ENCODE measurements around the gene SPATA31D3. TPM values are rescaled to one million over a fixed set of nuclear protein-coding genes. Genes with fewer than 3 reads are reported as not detected.
"Not testable (repeated sequence)": the region's sequence is repeated elsewhere in the genome, so short reads cannot be mapped to it uniquely, and the experiment has no call there.

SPATA31D3 gene
- total and polyA plus RNA-seq, 4 experiments from 2014 or later, result not detected

DNA sequence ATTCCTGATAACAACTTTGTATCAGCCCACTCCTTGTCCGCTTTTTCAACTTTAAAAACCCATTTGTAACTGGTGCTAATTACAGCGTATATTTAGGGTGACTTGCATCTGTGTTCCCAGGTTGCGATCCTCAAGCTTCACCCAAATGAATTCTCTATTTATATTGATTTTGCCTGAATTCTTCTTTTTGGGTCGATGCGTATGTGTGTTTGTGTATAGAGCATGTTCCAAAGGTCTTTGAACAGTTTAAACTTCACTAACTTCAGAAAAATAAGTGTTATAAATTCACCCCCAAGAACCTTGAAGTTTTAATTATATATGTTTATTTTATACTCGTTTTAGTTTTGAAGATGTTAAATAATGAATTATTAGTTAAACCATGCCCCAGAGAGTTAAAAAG, 31.2 kb upstream of the SPATA31D3 start:
- Histone ChIP-seq H3K9me3 (ENCODE audit: control insufficient read depth in 1 of 2, low read length in 2 of 2) (no peaks in the 10 kb centered on the region), H3K36me3 (ENCODE audit: insufficient read depth, low read length) (no peaks in the 10 kb centered on the region), H3K4me1 (ENCODE audit: insufficient read depth, low read length) (no peaks in the 10 kb centered on the region), H3K27me3 (ENCODE audit: insufficient read depth, low read length) (no peaks in the 10 kb centered on the region), H3K4me3 (ENCODE audit: low read length in 2 of 2) (no peak overlapping the region), H3K27ac (ENCODE audit: low read depth, low read length) (no peak overlapping the region)
- Mint-ChIP-seq H3K4me3 (no peak overlapping the region), H3K4me1 (no peaks in the 10 kb centered on the region), H3K27me3 (no peaks in the 10 kb centered on the region), H3K9me3 (peaks cover 0 to 7% (median 2%) of the 10 kb centered on the region in 8 donors), H3K27ac (no peak overlapping the region), H3K36me3 (no peaks in the 10 kb centered on the region)
- CTCF ChIA-PET (ENCODE audit: partially characterized antibody), result no interaction called here
- no peak for DNase-seq
- intact Hi-C loops (cut with micrococcal nuclease), result no loop called here
- POLR2A ChIA-PET (ENCODE audit: partially characterized antibody), result no interaction called here

DNA sequence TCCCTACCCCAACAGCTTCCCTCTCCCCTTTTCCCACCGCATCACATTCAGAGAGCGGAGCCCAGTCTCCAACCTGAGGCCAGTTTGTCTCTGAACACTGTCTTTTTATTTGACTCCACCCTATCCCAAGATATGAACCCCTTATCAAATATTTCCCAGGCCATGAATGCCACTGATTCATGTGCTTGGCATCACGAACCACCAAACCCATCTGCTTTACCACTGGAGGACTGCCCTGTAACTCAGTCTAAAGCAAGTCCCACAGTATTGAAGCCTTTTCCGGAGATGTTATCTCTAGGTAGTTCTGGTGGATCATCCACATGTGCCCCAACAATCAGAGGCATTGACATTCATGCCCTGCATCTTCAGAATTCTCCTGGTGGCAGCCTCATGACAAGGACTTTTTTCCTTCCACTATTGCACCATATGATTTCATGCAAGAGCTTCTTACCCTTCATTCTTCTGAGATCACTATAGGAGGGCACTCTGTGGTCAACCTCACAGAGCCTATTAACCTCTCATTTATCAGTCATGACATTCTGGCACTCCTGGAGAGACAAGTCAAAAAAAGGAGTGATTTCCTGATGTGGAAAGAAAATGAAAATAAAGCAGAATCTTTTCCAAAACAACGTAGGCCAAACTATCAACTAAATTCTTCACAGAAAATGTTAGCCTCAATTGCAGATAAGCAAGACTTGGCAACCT, 27.3 kb upstream of the SPATA31D3 start:
- H3K4me3 Mint-ChIP-seq, result no peak overlapping the region
- CTCF ChIA-PET (ENCODE audit: partially characterized antibody), result no interaction called here
- no peaks in the 10 kb centered on the region for H3K27me3 Mint-ChIP-seq
- POLR2A ChIA-PET (ENCODE audit: partially characterized antibody), result no interaction called here
- H3K9me3 Mint-ChIP-seq, result peaks cover 0 to 7% (median 2%) of the 10 kb centered on the region in 8 donors
- no peaks in the 10 kb centered on the region for H3K36me3 ChIP-seq (ENCODE audit: insufficient read depth, low read length)
- H3K4me1 ChIP-seq (ENCODE audit: insufficient read depth, low read length), result no peaks in the 10 kb centered on the region
- H3K27ac Mint-ChIP-seq, result no peak overlapping the region
- H3K36me3 Mint-ChIP-seq, result no peaks in the 10 kb centered on the region
- intact Hi-C loops (cut with micrococcal nuclease), result no loop called here
- H3K9me3 ChIP-seq (ENCODE audit: control insufficient read depth in 1 of 2, low read length in 2 of 2), result no peaks in the 10 kb centered on the region
- H3K27ac ChIP-seq (ENCODE audit: low read depth, low read length), result no peak overlapping the region
- DNase-seq, result no peak
- no peaks in the 10 kb centered on the region for H3K4me1 Mint-ChIP-seq
- H3K27me3 ChIP-seq (ENCODE audit: insufficient read depth, low read length), result no peaks in the 10 kb centered on the region
- H3K4me3 ChIP-seq (ENCODE audit: low read length in 2 of 2), result no peak overlapping the region

DNA sequence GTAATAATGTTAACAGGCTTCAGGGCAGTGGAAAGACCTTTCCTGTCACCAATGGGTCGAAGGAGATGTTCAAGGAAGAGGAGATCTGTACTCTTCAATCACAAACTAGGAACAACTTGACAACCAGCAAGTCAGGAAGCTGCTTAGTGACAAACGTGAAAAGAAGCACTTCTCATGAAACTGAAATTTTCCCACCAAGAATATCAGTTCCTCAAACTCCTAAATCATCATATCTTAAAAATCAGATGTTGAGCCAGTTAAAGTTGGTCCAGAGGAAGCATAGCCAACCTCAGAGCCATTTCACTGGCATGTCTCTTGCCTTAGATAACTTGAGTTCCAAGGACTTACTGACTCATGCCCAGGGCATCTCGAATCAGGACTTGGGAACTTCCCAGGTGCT, 24.8 kb upstream of the SPATA31D3 start:
- intact Hi-C loops (cut with micrococcal nuclease); H3K4me1 ChIP-seq (ENCODE audit: insufficient read depth, low read length); H3K4me3 ChIP-seq (ENCODE audit: low read length in 2 of 2); H3K27ac ChIP-seq (ENCODE audit: low read depth, low read length); H3K27me3 Mint-ChIP-seq; H3K36me3 ChIP-seq (ENCODE audit: insufficient read depth, low read length); H3K27me3 ChIP-seq (ENCODE audit: insufficient read depth, low read length); CTCF ChIA-PET (ENCODE audit: partially characterized antibody); DNase-seq; POLR2A ChIA-PET (ENCODE audit: partially characterized antibody); H3K4me3 Mint-ChIP-seq; H3K27ac Mint-ChIP-seq; H3K9me3 Mint-ChIP-seq; H3K36me3 Mint-ChIP-seq; H3K9me3 ChIP-seq (ENCODE audit: control insufficient read depth in 1 of 2, low read length in 2 of 2); H3K4me1 Mint-ChIP-seq: not testable (repeated sequence)

DNA sequence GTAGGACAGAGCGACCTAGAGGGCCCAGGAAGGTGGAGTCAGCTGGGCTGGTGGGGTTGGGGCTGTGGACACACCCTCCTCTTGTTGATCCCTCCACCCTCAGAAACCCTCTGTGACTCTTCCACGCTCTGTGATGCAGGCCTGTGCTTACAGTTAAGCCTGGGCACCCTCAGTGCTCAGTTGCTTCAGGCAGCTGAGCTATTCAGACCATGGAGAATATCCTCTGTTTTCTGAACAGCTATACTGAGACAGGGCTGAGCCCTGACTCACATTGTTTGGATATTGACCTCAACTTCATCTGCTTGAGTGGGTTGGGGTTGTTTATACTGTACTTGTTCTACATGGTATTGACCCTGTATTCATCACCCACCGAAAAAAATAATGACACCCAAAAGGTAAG, 15.0 kb upstream of the SPATA31D3 start, which contains the start of gene SPATA31D4:
TSS of gene SPATA31D4 (plus strand) at position 124 of the 400 bp plus-strand sequence. CDS start at position 210, 86 bp downstream.
- intact Hi-C loops (cut with micrococcal nuclease); H3K4me3 Mint-ChIP-seq; H3K36me3 ChIP-seq (ENCODE audit: insufficient read depth, low read length); H3K27ac ChIP-seq (ENCODE audit: low read depth, low read length); POLR2A ChIA-PET (ENCODE audit: partially characterized antibody); H3K9me3 Mint-ChIP-seq; DNase-seq; CTCF ChIA-PET (ENCODE audit: partially characterized antibody); H3K36me3 Mint-ChIP-seq; H3K27ac Mint-ChIP-seq; H3K4me1 Mint-ChIP-seq; H3K27me3 ChIP-seq (ENCODE audit: insufficient read depth, low read length); H3K4me1 ChIP-seq (ENCODE audit: insufficient read depth, low read length); H3K9me3 ChIP-seq (ENCODE audit: control insufficient read depth in 1 of 2, low read length in 2 of 2); H3K27me3 Mint-ChIP-seq; H3K4me3 ChIP-seq (ENCODE audit: low read length in 2 of 2): not testable (repeated sequence)

DNA sequence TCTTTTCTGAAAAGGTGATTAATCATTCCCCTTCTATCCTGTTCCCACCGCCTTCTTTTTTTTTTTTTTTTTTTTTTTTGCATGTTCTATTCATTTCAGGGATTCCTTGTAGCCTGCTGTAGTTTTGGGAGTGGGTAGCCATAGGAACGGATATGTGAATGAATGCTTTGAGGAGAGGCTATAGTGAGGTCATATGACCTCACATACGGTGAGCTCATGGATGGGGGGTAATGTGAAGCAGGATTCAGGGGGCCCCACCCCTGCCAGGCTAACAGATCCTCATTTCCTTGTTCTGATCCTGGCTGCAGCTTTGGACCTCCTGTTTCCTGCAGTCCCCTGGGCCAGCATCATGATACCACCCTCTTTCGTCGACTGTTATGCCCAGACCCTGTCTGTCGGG, 13.2 kb upstream of the SPATA31D3 start:
- H3K27ac Mint-ChIP-seq; H3K27ac ChIP-seq (ENCODE audit: low read depth, low read length); H3K36me3 Mint-ChIP-seq; H3K4me1 ChIP-seq (ENCODE audit: insufficient read depth, low read length); intact Hi-C loops (cut with micrococcal nuclease); DNase-seq; H3K27me3 ChIP-seq (ENCODE audit: insufficient read depth, low read length); CTCF ChIA-PET (ENCODE audit: partially characterized antibody); H3K36me3 ChIP-seq (ENCODE audit: insufficient read depth, low read length); H3K4me3 Mint-ChIP-seq; H3K9me3 ChIP-seq (ENCODE audit: control insufficient read depth in 1 of 2, low read length in 2 of 2); H3K27me3 Mint-ChIP-seq; H3K4me1 Mint-ChIP-seq; POLR2A ChIA-PET (ENCODE audit: partially characterized antibody); H3K9me3 Mint-ChIP-seq; H3K4me3 ChIP-seq (ENCODE audit: low read length in 2 of 2): not testable (repeated sequence)

DNA sequence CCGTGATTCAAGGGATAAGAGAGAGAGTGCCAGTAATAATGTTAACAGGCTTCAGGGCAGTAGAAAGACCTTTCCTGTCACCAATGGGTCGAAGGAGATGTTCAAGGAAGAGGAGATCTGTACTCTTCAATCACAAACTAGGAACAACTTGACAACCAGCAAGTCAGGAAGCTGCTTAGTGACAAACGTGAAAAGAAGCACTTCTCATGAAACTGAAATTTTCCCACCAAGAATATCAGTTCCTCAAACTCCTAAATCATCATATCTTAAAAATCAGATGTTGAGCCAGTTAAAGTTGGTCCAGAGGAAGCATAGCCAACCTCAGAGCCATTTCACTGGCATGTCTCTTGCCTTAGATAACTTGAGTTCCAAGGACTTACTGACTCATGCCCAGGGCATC, 9.8 kb upstream of the SPATA31D3 start:
- not testable (repeated sequence) for H3K27me3 Mint-ChIP-seq

DNA sequence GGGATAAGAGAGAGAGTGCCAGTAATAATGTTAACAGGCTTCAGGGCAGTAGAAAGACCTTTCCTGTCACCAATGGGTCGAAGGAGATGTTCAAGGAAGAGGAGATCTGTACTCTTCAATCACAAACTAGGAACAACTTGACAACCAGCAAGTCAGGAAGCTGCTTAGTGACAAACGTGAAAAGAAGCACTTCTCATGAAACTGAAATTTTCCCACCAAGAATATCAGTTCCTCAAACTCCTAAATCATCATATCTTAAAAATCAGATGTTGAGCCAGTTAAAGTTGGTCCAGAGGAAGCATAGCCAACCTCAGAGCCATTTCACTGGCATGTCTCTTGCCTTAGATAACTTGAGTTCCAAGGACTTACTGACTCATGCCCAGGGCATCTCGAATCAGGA, 5.3 kb downstream of the SPATA31D3 start:
- CTCF ChIA-PET (ENCODE audit: partially characterized antibody); H3K27ac Mint-ChIP-seq; intact Hi-C loops (cut with micrococcal nuclease); H3K4me1 ChIP-seq (ENCODE audit: insufficient read depth, low read length); DNase-seq; H3K27me3 ChIP-seq (ENCODE audit: insufficient read depth, low read length); H3K4me3 Mint-ChIP-seq; H3K36me3 ChIP-seq (ENCODE audit: insufficient read depth, low read length); H3K36me3 Mint-ChIP-seq; H3K9me3 ChIP-seq (ENCODE audit: control insufficient read depth in 1 of 2, low read length in 2 of 2); H3K4me1 Mint-ChIP-seq; H3K27me3 Mint-ChIP-seq; POLR2A ChIA-PET (ENCODE audit: partially characterized antibody); H3K27ac ChIP-seq (ENCODE audit: low read depth, low read length); H3K4me3 ChIP-seq (ENCODE audit: low read length in 2 of 2): not testable (repeated sequence)
- H3K9me3 Mint-ChIP-seq, result peaks cover 0 to 15% (median 4%) of the 10 kb centered on the region in 8 donors

More for the DNA sequence above, 9.8 kb upstream of the SPATA31D3 start:
- H3K4me3 ChIP-seq (ENCODE audit: low read length in 2 of 2); H3K27ac Mint-ChIP-seq; CTCF ChIA-PET (ENCODE audit: partially characterized antibody); H3K9me3 Mint-ChIP-seq; POLR2A ChIA-PET (ENCODE audit: partially characterized antibody); H3K36me3 Mint-ChIP-seq; intact Hi-C loops (cut with micrococcal nuclease); DNase-seq; H3K27ac ChIP-seq (ENCODE audit: low read depth, low read length); H3K27me3 ChIP-seq (ENCODE audit: insufficient read depth, low read length); H3K4me3 Mint-ChIP-seq; H3K36me3 ChIP-seq (ENCODE audit: insufficient read depth, low read length); H3K4me1 ChIP-seq (ENCODE audit: insufficient read depth, low read length); H3K9me3 ChIP-seq (ENCODE audit: control insufficient read depth in 1 of 2, low read length in 2 of 2); H3K4me1 Mint-ChIP-seq: not testable (repeated sequence)

DNA sequence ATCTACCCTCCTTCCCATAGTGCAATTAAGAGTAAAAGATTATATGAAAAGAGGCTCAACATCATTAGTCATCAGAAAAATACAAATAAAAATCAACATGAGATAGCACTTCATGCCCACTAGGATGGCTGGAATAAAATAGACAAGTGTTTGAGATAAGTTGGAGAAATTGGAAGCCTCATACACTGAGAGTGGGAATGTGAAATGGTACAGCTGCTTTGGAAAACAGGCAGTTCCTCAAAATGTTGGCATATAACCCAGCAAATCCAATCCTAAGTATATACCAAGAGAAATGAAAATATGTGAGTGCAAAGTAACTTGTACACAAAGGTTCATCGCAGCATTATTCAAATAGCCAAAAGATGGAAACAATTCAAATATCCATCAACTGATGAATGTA, 9.8 kb downstream of the SPATA31D3 start:
- CTCF ChIA-PET (ENCODE audit: partially characterized antibody), result no interaction called here
- POLR2A ChIA-PET (ENCODE audit: partially characterized antibody), result no interaction called here

More for the DNA sequence above, 9.8 kb downstream of the SPATA31D3 start:
- Histone ChIP-seq H3K4me3 (ENCODE audit: low read length in 2 of 2) (no peak overlapping the region), H3K27ac (ENCODE audit: low read depth, low read length) (no peak overlapping the region), H3K27me3 (ENCODE audit: insufficient read depth, low read length) (no peaks in the 10 kb centered on the region), H3K36me3 (ENCODE audit: insufficient read depth, low read length) (no peaks in the 10 kb centered on the region), H3K4me1 (ENCODE audit: insufficient read depth, low read length) (no peaks in the 10 kb centered on the region), H3K9me3 (ENCODE audit: control insufficient read depth in 1 of 2, low read length in 2 of 2) (no peaks in the 10 kb centered on the region)
- Mint-ChIP-seq H3K4me3 (no peak overlapping the region), H3K9me3 (peaks cover 7 to 45% (median 27%) of the 10 kb centered on the region in 8 donors), H3K36me3 (no peaks in the 10 kb centered on the region), H3K27me3 (no peaks in the 10 kb centered on the region), H3K27ac (no peak overlapping the region), H3K4me1 (no peaks in the 10 kb centered on the region)
- intact Hi-C loops (cut with micrococcal nuclease), result no loop called here
- DNase-seq, result no peak
